NAMALWA (cell line): ENCODE results near the gene AUTS2.
"Not testable (repeated sequence)": the region's sequence is repeated elsewhere in the genome, so short reads cannot be mapped to it uniquely, and the experiment has no call there.

Experiments used
- DNase-seq: peaks from one replicate; pipeline ENCODE4 v3.0.0-alpha.2; 2015; ENCODE audit warnings: low spot score

Gene AUTS2

DNA sequence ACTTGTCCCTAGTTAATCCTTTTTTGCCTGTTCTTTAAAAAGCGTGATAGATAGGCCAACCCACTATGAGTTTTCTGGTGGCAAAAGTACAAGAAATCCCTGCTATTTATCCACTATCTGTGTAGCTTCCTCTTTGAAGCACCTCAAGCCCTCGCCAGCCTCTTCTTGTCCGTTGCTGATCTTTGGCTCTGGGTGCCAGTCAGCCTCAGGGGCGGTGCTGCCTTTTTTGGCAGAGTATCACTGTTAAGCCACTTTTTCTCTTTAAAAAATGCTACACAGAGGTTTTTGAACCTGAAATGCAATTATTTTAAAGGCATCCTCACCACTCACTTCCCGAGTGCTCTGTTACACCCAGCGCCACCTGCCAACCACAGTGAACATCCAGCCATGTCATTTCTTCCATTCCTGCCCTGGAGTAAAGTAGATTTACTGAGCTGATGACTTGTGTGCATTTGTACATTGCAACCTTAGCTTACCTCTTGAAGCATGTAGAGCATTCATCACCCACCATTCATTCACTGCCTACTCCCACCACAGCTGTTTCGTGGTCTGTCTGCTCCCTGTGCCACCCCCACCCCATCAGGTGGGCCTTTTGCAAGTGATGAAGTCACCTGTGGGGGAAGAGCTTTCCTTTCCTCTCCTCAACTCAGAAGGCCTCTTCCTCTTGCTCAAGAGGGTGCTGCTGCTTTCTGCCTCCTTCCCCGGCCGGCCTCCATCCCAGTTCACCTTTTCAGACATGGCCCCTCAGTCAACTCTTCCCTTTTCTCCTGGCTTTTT, 1119.5 kb downstream of the AUTS2 start:
- DNase-seq: no peak

DNA sequence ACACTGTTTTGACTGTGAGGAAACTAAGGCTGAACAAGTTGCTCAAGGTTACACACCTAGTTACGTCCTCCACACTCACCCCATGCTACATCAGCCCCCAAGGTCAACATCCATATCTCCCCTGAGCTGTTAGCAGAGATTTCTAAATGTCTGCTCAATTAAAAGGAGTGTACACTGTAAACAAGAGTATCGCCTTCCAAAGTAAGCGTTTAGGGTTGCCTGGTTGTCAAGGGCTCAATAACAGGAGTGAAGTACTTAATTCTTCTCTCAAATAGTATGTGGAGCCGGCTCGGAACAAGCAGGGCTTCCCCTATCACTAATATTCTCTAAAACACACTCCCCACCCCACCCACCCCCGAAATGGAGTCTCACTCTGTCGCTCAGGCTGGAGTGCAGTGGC, 1120.8 kb downstream of the AUTS2 start:
- DNase-seq: no peak

DNA sequence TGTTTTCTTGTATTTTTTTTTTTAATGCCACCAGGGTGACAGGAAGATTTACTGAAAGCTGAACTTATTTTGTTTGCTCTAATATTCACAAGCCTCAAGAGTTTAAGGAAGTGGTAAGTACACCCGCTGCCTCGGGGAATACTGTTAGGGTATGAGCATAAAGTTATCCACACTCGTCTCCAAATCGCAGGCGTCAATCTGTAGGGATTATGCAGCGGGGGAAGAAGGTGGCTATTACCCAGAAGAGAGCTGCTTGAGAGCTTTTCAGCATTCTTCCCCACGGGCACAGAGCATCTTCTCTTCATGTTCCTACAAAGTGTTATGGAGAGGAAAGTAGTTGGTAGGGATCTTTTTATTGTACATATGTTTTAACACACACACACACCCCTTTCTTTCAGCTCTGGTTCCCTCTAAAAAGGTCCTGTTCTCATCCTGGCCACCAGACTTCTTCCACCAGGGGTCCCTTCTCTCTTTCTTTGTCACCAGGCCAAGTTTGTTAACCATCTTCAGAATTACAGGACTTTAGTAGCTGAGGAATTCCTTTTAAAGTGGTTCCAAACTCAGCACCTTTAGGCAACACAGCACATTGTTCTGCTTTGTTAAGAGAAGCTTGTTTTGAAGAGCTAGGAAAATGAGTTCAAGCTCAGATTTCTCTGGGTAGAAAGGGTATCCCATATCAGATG, 1122.1 kb downstream of the AUTS2 start:
- no peak for DNase-seq

DNA sequence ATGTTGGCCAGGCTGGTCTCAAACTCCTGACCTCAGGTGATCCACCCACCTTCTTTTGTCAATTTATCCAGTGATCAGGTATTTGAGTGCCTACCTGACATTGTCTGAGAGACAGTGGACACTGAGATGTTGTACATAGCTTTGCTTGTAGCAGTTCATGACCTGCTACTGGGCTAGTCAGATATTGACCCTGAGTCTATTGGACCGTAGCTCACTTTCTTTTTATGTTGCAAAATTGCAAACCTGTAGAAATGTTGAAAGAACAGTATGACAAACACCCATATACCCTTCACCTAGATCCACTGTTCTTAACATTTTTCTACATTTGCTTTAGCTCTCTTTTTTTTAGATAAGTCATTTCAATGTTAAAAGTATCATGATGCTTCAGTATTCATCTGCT, 1123.2 kb downstream of the AUTS2 start:
- DNase-seq: no peak

GRCh38 chr7:70723339-70723738, 1125.1 kb downstream of the AUTS2 start:
- no peak for DNase-seq

GRCh38 chr7:70725448-70725847, 1127.2 kb downstream of the AUTS2 start:
- no peak for DNase-seq

DNA sequence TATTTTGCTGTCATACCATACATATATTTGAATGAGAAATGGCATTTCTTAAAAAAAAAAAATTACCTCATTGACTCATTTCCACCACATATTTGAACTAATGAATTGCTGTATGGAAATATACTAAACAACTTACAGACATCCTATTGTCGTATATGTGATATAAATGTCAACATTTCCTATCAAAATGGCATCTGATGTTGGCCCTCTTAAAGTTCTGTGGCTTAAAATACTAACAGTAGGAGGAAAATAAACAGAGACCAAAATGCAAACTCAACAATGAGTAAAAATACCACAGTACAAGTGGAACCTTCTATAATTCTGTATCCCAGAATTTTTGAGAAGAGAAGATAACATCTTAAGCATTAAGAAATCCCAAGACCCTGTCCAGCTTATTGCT, 1128.0 kb downstream of the AUTS2 start:
- no peak for DNase-seq

DNA sequence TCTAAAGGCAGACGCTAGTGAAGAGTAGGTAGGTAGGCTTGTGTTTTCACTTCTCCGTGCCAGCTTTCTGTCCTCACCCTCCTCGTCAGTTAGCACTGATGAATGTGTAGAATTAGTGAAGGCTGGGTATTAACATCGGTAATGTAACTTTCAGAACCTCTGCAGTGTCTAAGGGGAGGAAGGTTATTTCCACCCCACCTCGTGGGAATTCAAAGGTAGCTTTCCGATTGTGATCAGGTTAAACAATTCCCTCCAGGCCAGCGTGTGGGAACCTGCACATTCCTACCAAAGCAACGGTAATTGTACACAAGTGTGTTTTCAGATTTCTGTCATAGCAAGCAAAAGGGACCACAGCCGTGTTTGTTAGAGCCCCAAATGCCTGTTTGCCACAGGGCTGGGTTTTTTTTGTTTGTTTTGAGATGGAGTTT, 1128.7 kb downstream of the AUTS2 start:
- DNase-seq: no peak

DNA sequence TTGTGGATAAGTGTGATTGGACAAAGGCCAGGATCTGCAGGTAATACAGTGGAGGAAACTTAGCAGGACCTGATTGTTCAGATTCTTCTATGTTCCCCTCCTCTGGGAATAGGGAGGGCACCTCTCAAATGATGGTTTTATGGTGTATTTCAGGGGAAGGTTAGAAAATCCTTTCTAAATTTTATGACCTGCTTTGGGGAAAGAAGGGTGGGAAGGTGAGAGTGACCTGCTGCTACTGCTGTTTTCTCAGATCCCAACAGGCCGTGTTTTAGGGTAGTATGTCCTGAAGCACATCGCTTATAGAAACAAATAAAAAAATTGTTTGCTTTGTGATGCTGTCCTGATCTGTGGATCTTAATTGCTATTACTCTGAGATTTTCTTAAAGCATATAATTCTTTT, 1129.6 kb downstream of the AUTS2 start:
- no peak for DNase-seq

- DNase-seq: no peak
Observed at GRCh38 chr7:70728872-70729552, 1130.7 kb downstream of the AUTS2 start.

DNA sequence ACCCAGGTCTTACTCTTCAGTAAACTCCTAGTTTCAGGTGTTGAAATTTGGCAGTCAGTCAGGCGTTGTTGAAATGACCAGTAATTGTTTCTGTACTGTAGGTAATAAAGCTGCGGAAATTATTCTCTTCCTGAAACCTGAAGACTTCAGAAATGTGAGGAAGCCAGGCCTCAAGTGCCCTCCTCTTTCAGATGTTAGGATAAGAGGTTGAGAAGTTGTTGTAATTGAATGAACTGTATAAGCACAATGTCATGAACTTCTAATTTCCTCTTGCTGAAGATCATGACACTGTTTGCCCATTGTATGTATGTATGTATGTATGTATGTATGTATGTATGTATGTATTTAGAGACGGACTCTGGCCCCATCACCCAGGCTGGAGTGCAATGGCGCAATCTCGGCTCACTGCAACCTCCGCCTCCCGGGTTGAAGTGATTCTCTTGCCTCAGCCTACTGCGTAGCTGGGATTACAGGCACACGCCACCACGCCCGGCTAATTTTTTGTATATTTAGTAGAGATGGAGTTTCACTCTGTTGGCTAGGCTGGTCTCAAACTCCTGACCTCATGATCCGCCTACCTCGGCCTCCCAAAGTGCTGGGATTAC, 1131.4 kb downstream of the AUTS2 start:
- not testable (repeated sequence) for DNase-seq

DNA sequence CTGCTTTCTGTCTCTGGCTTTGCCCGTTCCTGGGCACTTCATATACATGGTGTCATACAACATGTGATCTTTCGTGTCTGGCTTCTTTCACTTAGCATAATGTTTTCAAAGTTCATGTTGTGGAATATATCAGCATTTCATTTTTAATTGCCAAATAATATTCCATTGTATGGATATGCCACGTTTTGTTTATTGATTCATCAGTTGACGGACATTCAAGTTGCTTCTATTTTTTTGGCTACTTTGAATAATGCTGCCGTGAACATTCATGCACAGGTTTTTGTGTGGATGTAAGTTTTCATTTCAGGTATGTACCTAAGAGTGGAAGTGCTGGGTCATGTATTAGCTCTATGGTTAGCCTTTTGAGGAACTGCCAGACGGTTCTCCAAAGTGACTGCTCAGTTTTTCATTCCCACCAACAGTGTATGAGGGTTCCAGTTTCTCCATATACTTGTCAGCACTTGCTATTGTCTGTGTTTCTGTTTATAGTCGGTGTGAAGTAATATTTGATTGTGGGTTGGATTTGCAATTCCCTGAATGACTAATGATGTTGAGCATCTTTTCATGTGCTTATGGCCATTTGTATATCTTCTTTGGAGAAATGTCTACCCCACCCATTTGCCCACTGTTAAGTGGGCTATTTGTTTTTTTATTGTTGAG, 1132.3 kb downstream of the AUTS2 start:
- no peak for DNase-seq

DNA sequence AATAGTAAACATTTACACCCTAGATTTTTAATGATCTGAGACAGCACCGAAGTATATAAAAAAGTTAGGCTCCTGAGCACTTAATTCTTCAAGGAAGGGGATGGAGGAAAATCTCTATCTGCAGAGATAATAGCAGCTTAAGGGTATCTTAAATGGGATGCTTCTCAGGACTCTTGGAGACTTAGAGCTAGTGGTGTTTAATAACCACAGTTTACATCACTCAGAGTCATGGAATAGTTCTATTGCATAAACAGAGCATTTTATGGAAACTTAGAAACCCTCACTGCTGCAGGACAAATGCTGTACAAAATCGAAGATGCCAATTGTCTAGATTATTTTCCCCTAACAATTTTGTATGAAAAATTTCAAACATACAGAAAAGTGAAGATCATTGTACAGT, 1134.8 kb downstream of the AUTS2 start:
- no peak for DNase-seq

- DNase-seq: no peak
Observed at GRCh38 chr7:70734411-70734810, 1136.1 kb downstream of the AUTS2 start.

- no peak for DNase-seq
Observed at GRCh38 chr7:70735313-70735712, 1137.0 kb downstream of the AUTS2 start.

- peak; percentile 34 for DNase-seq
Observed at GRCh38 chr7:70736715-70737460, 1138.6 kb downstream of the AUTS2 start.

- no peak for DNase-seq
Observed at GRCh38 chr7:70738151-70738885, 1140.0 kb downstream of the AUTS2 start.

- DNase-seq: no peak
Observed at GRCh38 chr7:70739646-70740210, 1141.5 kb downstream of the AUTS2 start.

- no peak for DNase-seq
Observed at GRCh38 chr7:70741666-70742065, 1143.4 kb downstream of the AUTS2 start.
